ENCODE results near the gene SURF4. TPM values are rescaled to one million over a fixed set of nuclear protein-coding genes. Genes with fewer than 3 reads are reported as not detected.

The SURF4 gene
- total RNA-seq, 1 donor = 392 TPM

GRCh38 chr9:133361507-133362092 lies 14.3 kb downstream of the SURF4 start:
- H2AFZ ChIP-seq (ENCODE audit: low read length) = no peak overlapping the region
- peaks cover 9% of the 10 kb centered on the region for H3K4me1 ChIP-seq (ENCODE audit: insufficient read depth, low read length)
- no peak overlapping the region for H3K27ac ChIP-seq (ENCODE audit: low read depth, low read length)
- H3K4me3 ChIP-seq (ENCODE audit: insufficient read depth, low read length) = no peak overlapping the region
- no peak overlapping the region for H3K4me2 ChIP-seq (ENCODE audit: insufficient read depth, low read length)
- no peak for TF ChIP-seq CTCF (IDR thresholded peaks at IDR 0.05; ENCODE audit: extremely low read depth, low read depth, low read length)
- peaks cover 67% of the 10 kb centered on the region for H4K20me1 ChIP-seq (ENCODE audit: insufficient read depth, low read length)
- peak; percentile 47 for DNase-seq (ENCODE audit: insufficient read length, low spot score, missing footprints)
- peaks cover 90% of the 10 kb centered on the region for H3K79me2 ChIP-seq (ENCODE audit: insufficient read depth, low read length)
- no peaks in the 10 kb centered on the region for H3K27me3 ChIP-seq (ENCODE audit: insufficient read depth, low read length)
- H3K36me3 ChIP-seq (ENCODE audit: insufficient read depth, low read length) = peaks cover 63% of the 10 kb centered on the region
- H3K9me3 ChIP-seq (ENCODE audit: low read depth, low read length) = no peaks in the 10 kb centered on the region

- H3K36me3 ChIP-seq (ENCODE audit: insufficient read depth, low read length) = peaks cover 54% of the 10 kb centered on the region
- H4K20me1 ChIP-seq (ENCODE audit: insufficient read depth, low read length) = peaks cover 59% of the 10 kb centered on the region
- H3K4me3 ChIP-seq (ENCODE audit: insufficient read depth, low read length) = no peak overlapping the region
- H2AFZ ChIP-seq (ENCODE audit: low read length) = no peak overlapping the region
- H3K27me3 ChIP-seq (ENCODE audit: insufficient read depth, low read length) = no peaks in the 10 kb centered on the region
- H3K27ac ChIP-seq (ENCODE audit: low read depth, low read length) = no peak overlapping the region
- DNase-seq (ENCODE audit: insufficient read length, low spot score, missing footprints) = peak; percentile 45
- no peaks in the 10 kb centered on the region for H3K9me3 ChIP-seq (ENCODE audit: low read depth, low read length)
- no peak overlapping the region for H3K4me2 ChIP-seq (ENCODE audit: insufficient read depth, low read length)
- no peak for TF ChIP-seq CTCF (IDR thresholded peaks at IDR 0.05; ENCODE audit: extremely low read depth, low read depth, low read length)
- peaks cover 10% of the 10 kb centered on the region for H3K4me1 ChIP-seq (ENCODE audit: insufficient read depth, low read length)
- H3K79me2 ChIP-seq (ENCODE audit: insufficient read depth, low read length) = peaks cover 85% of the 10 kb centered on the region
These were observed 15.2 kb downstream of the SURF4 start for GRCh38 chr9:133360400-133361393.

- Histone ChIP-seq H3K4me3 (ENCODE audit: insufficient read depth, low read length) (no peak overlapping the region), H3K4me2 (ENCODE audit: insufficient read depth, low read length) (no peak overlapping the region), H3K27ac (ENCODE audit: low read depth, low read length) (peak overlapping the region; percentile 20), H2AFZ (ENCODE audit: low read length) (no peak overlapping the region), H3K36me3 (ENCODE audit: insufficient read depth, low read length) (peaks cover 44% of the 10 kb centered on the region), H3K9me3 (ENCODE audit: low read depth, low read length) (no peaks in the 10 kb centered on the region), H3K27me3 (ENCODE audit: insufficient read depth, low read length) (no peaks in the 10 kb centered on the region), H3K4me1 (ENCODE audit: insufficient read depth, low read length) (peaks cover 20% of the 10 kb centered on the region), H3K79me2 (ENCODE audit: insufficient read depth, low read length) (peaks cover 85% of the 10 kb centered on the region), H4K20me1 (ENCODE audit: insufficient read depth, low read length) (peaks cover 49% of the 10 kb centered on the region)
- peak; percentile 40 for TF ChIP-seq CTCF (IDR thresholded peaks at IDR 0.05; ENCODE audit: extremely low read depth, low read depth, low read length)
- DNase-seq (ENCODE audit: insufficient read length, low spot score, missing footprints) = peak; percentile 85
These were observed 16.3 kb downstream of the SURF4 start for GRCh38 chr9:133359399-133360175.

All from osteoblast (primary cell).